Parathyroid adenoma (tissue), 2 donors: ENCODE measurements around the gene STRA6.

ENCODE experiments used
- H2AFZ ChIP-seq: fragments of 300-600 bp; sonication (generic); one replicate; pipeline ENCODE4 v1.7.0; 2017; ENCODE audit warnings: antibody characterized with exemption, mild to moderate bottlenecking
- H3K27ac ChIP-seq: fragments of 300-600 bp; sonication (generic); one replicate; pipeline ENCODE4 v1.7.0; 2017
- H3K27me3 ChIP-seq: fragments of 300-600 bp; sonication (generic); one replicate; pipeline ENCODE4 v1.7.0; 2017; ENCODE audit warnings: low read length; ENCODE audit not compliant: control insufficient read depth, insufficient read depth
- H3K36me3 ChIP-seq: fragments of 300-600 bp; sonication (generic); one replicate; pipeline ENCODE4 v1.7.0; 2017; ENCODE audit warnings: low read length; ENCODE audit not compliant: control insufficient read depth, insufficient read depth
- H3K4me1 ChIP-seq: fragments of 300-600 bp; sonication (generic); one replicate; pipeline ENCODE4 v1.7.0; 2017; ENCODE audit warnings: control low read depth
- H3K4me2 ChIP-seq: fragments of 300-600 bp; sonication (generic); one replicate; pipeline ENCODE4 v1.7.0; 2017; ENCODE audit warnings: low read length
- H3K4me3 ChIP-seq: fragments of 300-600 bp; sonication (generic); one replicate; pipeline ENCODE4 v1.7.0; 2017; ENCODE audit warnings: low read depth, low read length
- H3K79me2 ChIP-seq: fragments of 300-600 bp; sonication (generic); one replicate; pipeline ENCODE4 v1.7.0; 2017; ENCODE audit warnings: control low read depth
- H3K9ac ChIP-seq: fragments of 300-600 bp; sonication (generic); one replicate; pipeline ENCODE4 v1.7.0; 2017; ENCODE audit warnings: mild to moderate bottlenecking
- H3K9me3 ChIP-seq: fragments of 300-600 bp; sonication (generic); one replicate; pipeline ENCODE4 v1.7.0; 2017; ENCODE audit warnings: low read length; ENCODE audit not compliant: control insufficient read depth
- TF ChIP-seq, protein P1 (sequence below): fragments of 300-600 bp; sonication (generic); IDR thresholded peaks from one replicate; pipeline ENCODE4 v1.7.0; 2017; ENCODE audit warnings: antibody characterized with exemption, mild to moderate bottlenecking
- donor health status: primary hyperparathyroidism.

STRA6 gene

DNA sequence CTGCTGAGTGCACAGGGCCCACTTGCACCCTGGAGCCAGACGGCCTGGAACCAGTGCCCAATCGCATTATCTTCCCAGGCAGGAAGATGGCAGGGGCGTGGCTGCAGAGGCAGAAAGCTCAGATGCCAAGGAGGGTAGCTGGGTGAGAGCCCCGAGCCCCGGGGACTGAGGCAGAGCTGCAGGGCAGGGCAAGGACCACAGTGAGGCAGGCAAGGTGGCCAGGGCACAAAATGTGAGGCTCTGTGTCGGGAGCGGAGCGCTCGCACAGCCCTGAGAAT, 31.9 kb upstream of the STRA6 start:
- H3K4me2 ChIP-seq: no peak overlapping the region
- no peak overlapping the region for H3K27ac ChIP-seq
- H3K4me3 ChIP-seq: no peak overlapping the region
- no peaks in the 10 kb centered on the region for H3K27me3 ChIP-seq
- H3K36me3 ChIP-seq: no peaks in the 10 kb centered on the region
- no peak overlapping the region for H2AFZ ChIP-seq
- no peaks in the 10 kb centered on the region for H3K9me3 ChIP-seq
- no peaks in the 10 kb centered on the region for H3K79me2 ChIP-seq
- H3K9ac ChIP-seq: no peak overlapping the region
- TF ChIP-seq, protein P1, sequence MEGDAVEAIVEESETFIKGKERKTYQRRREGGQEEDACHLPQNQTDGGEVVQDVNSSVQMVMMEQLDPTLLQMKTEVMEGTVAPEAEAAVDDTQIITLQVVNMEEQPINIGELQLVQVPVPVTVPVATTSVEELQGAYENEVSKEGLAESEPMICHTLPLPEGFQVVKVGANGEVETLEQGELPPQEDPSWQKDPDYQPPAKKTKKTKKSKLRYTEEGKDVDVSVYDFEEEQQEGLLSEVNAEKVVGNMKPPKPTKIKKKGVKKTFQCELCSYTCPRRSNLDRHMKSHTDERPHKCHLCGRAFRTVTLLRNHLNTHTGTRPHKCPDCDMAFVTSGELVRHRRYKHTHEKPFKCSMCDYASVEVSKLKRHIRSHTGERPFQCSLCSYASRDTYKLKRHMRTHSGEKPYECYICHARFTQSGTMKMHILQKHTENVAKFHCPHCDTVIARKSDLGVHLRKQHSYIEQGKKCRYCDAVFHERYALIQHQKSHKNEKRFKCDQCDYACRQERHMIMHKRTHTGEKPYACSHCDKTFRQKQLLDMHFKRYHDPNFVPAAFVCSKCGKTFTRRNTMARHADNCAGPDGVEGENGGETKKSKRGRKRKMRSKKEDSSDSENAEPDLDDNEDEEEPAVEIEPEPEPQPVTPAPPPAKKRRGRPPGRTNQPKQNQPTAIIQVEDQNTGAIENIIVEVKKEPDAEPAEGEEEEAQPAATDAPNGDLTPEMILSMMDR: no peak
- peaks cover 5% of the 10 kb centered on the region for H3K4me1 ChIP-seq

DNA sequence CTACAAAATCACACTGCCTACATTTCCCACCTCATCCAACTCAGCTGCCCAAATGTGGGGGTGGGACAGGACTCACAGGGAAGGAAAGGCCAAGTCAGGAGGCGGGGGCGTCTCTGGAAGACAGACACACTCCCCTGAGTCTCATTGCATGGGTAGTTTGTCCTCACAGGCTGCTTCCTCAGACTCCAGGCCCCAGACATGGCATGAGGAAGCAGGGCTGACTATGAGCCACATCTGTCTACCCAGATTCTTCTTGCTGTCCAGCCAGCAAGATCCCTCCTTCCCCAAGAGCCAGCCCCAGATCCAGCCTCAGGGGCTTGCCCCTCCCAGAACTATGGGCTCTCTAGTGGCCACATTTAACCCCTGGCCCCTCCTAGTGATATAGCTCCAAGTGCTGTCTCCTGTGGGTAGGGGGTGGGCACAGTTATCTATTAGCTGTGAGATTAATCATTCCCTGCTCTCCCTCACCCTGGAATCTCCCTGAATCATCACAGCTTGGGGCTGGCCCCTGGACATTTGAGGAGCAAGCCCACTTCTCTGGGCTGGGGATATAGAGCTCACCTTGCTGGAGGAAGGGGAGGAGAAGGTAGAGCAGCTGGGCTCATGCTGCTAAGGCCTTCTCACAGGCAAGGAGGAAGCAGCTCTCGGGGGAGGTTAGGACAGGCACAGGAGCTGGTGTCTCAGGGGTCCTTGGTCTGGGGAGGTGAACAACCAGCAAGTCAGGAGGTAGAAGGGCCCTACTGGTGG, 31.4 kb upstream of the STRA6 start:
- H3K27ac ChIP-seq: no peak overlapping the region
- H2AFZ ChIP-seq: no peak overlapping the region
- no peaks in the 10 kb centered on the region for H3K79me2 ChIP-seq
- peaks cover 5% of the 10 kb centered on the region for H3K4me1 ChIP-seq
- no peak overlapping the region for H3K4me2 ChIP-seq
- H3K4me3 ChIP-seq: no peak overlapping the region
- H3K27me3 ChIP-seq: no peaks in the 10 kb centered on the region
- TF ChIP-seq, protein P1: no peak
- H3K9me3 ChIP-seq: no peaks in the 10 kb centered on the region
- H3K9ac ChIP-seq: no peak overlapping the region
- H3K36me3 ChIP-seq: no peaks in the 10 kb centered on the region

DNA sequence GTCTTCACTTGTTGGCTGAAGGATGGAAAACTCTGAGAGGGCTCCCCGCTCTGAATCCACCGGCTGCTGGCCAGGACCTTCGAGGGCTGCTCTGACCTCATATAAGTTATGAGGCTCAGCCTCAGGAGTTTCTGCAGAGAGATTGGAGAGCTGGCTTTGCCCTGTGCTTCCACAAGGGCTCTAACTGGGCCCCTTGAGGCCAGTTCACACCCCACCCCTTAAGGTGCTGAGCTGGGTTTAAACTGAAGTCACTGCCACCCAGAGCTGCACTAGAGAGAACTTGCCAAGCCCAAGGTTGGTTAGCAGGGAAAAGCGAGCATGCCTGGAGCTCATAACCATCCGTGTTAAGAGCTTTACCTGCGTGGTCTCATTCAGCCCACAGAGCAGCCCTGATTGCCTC, 30.8 kb upstream of the STRA6 start:
- H3K4me3 ChIP-seq: no peak overlapping the region
- peaks cover 5% of the 10 kb centered on the region for H3K4me1 ChIP-seq
- TF ChIP-seq, protein P1: no peak
- no peak overlapping the region for H3K9ac ChIP-seq
- no peaks in the 10 kb centered on the region for H3K9me3 ChIP-seq
- H3K4me2 ChIP-seq: no peak overlapping the region
- H3K27me3 ChIP-seq: no peaks in the 10 kb centered on the region
- no peaks in the 10 kb centered on the region for H3K79me2 ChIP-seq
- no peak overlapping the region for H3K27ac ChIP-seq
- no peaks in the 10 kb centered on the region for H3K36me3 ChIP-seq
- H2AFZ ChIP-seq: no peak overlapping the region

DNA sequence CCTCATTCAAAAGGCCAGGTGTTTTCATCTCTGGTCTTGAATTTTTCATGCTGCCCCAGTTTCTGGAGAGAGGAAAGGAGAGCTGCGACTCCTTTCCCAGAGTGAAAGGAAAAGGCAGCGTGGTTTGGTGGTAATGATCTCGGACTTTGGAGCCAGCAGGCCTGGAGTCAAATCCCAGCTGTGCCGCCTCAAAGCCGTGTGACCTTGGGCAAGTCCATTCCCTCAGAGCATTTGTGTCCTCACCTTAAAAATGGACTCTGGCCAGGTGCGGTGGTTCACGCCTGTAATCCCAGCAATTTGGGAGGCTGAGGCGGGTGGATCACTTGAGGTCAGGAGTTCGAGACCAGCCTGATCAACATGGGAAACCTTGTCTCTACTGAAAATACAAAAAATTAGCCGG, 28.9 kb upstream of the STRA6 start:
- Histone ChIP-seq H3K27ac (no peak overlapping the region), H2AFZ (no peak overlapping the region), H3K36me3 (no peaks in the 10 kb centered on the region), H3K79me2 (no peaks in the 10 kb centered on the region), H3K9me3 (no peaks in the 10 kb centered on the region), H3K4me2 (no peak overlapping the region), H3K4me1 (peaks cover 3% of the 10 kb centered on the region), H3K9ac (no peak overlapping the region), H3K4me3 (no peak overlapping the region), H3K27me3 (no peaks in the 10 kb centered on the region)
- TF ChIP-seq, protein P1: no peak

DNA sequence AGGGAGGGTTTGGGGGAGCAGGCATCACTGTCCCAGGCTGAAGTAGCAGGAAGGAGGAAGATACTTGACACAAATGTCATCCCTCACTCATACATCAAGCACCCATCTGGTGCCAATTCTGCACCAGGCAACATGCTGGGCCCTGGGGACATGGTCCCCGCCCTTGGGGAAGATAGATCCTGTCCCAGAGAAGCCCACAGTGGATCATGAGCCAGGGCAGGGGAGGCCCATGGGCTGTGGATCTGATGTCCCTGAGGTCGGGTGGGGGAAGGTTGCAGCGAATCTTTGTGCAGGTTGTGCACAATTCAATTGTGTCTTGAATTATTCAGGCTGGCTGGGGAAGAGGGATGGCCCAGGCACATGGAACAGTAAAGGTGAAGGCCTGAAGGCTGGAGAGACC, 27.1 kb upstream of the STRA6 start:
- TF ChIP-seq, protein P1: no peak
- no peak overlapping the region for H3K4me2 ChIP-seq
- H3K9me3 ChIP-seq: no peaks in the 10 kb centered on the region
- no peaks in the 10 kb centered on the region for H3K79me2 ChIP-seq
- no peak overlapping the region for H2AFZ ChIP-seq
- H3K36me3 ChIP-seq: no peaks in the 10 kb centered on the region
- no peaks in the 10 kb centered on the region for H3K27me3 ChIP-seq
- H3K27ac ChIP-seq: no peak overlapping the region
- no peak overlapping the region for H3K9ac ChIP-seq
- H3K4me1 ChIP-seq: no peaks in the 10 kb centered on the region
- no peak overlapping the region for H3K4me3 ChIP-seq
